CD4-positive, alpha-beta T cell treated with Interleukin-15 for 4 hours (primary cell): ENCODE measurements around the gene ACER3.
"Not testable (repeated sequence)": the region's sequence is repeated elsewhere in the genome, so short reads cannot be mapped to it uniquely, and the experiment has no call there.

Experiments used
- DNase-seq: peaks from one replicate; pipeline ENCODE4 v3.0.0-alpha.2; 2020; ENCODE audit warnings: low spot score

ACER3 gene

DNA sequence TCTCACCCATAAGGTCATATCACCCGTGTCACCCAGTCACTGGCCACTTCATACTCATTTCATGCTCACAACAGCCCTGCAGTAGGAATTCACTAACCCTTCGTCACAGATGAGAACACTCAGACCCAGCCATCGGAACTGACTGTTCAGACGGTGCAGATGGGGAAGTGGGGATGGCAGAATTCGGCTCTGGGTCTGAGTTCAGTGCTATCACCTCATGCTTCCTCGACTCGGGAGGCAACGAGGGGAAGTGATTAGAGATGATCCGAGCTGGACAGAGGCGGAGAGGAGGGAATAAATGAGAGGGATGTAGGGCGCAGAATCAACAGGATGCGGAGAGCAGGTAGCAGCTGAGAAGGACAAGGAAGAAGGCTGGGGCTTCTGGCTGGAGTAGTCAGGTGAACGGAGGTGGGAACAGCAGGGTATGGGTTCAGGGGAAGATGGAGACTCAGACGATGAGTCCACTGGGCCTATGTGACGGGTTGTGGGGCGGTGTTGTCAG lies 178.2 kb downstream of the ACER3 start:
- no peak for DNase-seq

GRCh38 chr11:77039491-77040400 lies 179.0 kb downstream of the ACER3 start:
- DNase-seq, result no peak

- DNase-seq, result no peak
These were observed 179.7 kb downstream of the ACER3 start for GRCh38 chr11:77040401-77040777.

GRCh38 chr11:77040889-77041288 lies 180.2 kb downstream of the ACER3 start:
- DNase-seq, result no peak

- DNase-seq, result no peak
These were observed 181.5 kb downstream of the ACER3 start for GRCh38 chr11:77042111-77042726.

- DNase-seq, result no peak
These were observed 183.6 kb downstream of the ACER3 start for GRCh38 chr11:77044356-77044755.

DNA sequence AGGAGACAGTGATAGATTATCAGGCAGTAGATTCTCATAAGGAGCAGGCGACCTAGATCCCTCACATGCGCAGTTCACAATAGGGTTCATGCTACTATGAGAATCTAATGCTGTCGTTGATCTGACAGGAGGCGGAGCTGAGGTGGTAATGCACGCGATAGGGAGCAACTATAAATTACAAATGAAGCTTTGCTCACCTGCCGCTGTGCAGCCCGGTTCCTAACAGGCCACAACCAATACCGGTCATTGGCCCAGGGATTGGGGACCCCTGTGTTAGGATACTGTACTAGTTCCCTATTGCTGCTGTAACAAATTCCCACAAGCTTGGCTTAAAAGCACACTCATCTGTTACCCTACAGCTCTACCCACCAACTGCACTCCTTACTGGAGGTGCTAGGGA lies 184.2 kb downstream of the ACER3 start:
- no peak for DNase-seq

DNA sequence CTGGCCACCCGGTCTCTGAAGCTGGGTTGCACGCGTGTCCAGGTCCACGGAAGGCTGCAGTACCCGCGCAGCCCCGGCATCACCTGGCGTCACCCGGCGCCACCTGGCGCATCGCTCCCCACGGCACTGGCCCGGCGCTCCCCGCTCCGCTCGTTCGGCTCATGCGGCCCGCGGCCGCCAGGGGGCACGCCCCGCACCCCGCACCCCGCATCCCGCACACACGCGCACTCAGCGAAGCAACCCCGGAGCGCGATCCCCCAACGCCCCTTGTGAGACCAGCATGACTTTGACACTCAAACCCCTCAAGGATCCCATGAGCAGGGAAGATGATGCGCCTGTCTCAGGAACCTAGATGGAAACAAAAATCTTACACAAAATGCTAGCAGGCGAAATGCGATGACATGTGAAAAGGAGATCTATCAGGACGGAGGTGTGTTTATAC lies 185.4 kb downstream of the ACER3 start:
- peak; percentile 45 for DNase-seq

GRCh38 chr11:77047007-77047927 lies 186.5 kb downstream of the ACER3 start:
- DNase-seq, result peak; percentile 95

DNA sequence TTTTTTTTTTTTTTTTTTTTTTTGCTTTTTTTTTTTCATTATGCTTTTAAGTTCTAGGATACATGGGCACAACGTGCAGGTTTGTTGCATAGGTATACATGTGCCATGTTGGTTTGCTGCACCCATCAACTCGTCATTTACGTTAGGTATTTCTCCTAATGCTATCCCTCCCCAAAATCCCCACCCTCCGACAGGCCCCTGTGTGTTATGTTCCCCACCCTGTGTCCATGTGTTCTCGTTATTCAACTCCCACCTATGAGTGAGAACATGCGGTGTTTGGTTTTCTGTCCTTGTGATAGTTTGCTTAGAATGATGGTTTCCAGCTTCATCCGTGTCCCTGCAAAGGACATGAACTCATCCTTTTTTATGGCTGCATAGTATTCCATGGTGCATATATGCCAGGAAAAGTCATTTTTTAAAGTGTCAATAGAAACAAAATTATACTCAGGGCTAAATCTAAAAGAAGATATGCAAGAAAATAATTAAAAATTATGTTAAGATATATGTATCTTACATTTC lies 187.3 kb downstream of the ACER3 start:
- DNase-seq, result not testable (repeated sequence)

GRCh38 chr11:77049026-77049425 lies 188.3 kb downstream of the ACER3 start:
- no peak for DNase-seq

DNA sequence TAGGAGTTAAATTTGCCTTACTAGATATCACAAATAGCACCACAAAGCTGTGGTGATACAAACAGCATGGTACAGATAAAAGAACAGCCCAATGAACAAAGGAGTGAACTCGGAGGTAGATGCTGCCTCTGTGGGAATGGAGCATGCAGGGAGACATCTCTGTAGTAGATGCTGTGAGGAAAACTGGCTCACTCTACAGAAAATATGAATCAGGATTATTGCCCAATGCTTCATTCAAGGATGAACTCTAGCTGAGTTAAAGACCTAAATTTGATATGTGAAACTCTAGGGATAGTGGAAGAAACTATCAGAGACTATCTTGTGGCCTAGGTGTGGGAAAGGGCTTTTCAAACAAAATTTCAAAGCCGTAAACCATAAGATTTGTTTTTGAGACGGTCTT lies 190.8 kb downstream of the ACER3 start:
- DNase-seq, result no peak

- DNase-seq, result no peak
These were observed 191.8 kb downstream of the ACER3 start for GRCh38 chr11:77052518-77052917.

GRCh38 chr11:77053217-77054015 lies 192.7 kb downstream of the ACER3 start:
- DNase-seq, result no peak

GRCh38 chr11:77054084-77054483 lies 193.4 kb downstream of the ACER3 start:
- DNase-seq, result no peak

GRCh38 chr11:77055101-77055561 lies 194.4 kb downstream of the ACER3 start:
- DNase-seq, result no peak

DNA sequence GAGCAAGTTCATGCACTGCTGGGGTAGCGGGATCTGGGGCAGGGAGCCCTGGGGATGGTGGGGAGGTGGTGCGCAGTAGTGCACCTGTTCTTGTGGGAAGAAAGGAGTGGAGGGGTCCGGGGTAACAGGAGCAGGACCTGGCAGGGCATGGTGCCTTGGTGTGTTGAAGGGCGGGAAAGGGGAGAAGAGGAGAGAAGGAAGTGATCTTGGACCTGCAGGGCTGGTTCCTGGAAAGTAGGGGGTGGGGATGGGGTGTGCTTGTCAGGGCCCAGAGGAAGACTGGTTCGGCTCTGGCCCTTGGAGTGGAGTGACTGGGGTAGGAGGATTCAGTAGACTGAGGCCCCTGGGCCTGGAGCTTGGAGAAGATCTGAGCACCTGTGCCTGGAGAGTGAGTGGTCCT lies 195.2 kb downstream of the ACER3 start:
- DNase-seq, result no peak

GRCh38 chr11:77056814-77057402 lies 196.2 kb downstream of the ACER3 start:
- no peak for DNase-seq

DNA sequence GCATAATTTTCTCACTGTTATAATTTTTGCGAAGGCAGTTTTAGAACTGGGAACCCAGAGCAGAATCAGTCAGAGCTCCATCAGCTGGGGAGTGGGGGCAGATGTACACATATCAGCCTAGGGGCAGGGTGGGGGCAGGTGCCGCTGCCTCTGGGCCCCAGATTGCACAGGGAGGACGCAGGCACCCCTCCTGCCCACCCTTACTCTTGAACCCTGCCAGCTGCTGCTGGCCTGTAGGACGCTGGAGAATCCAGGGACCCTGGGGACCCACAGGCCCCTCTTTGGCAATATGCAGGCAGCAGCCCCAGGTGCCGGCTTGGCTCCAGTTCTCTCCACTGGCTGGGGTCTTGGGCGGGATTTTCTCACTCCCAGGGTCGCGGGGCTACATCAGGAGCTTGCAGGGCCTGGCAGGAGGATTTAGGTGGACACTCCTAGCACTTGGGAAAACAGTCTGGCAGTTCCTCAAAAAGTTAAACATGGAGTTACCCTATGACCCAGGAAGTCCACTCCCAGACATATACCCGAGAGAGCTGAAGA lies 197.3 kb downstream of the ACER3 start:
- no peak for DNase-seq

- no peak for DNase-seq
These were observed 198.2 kb downstream of the ACER3 start for GRCh38 chr11:77058900-77059299.
